IPS-15b (cell line): ENCODE measurements around the gene CTTN.

Source experiments
- H3K27me3 ChIP-seq: one replicate; pipeline ENCODE4 v1.6.1; 2013; ENCODE audit warnings: low read length; ENCODE audit not compliant: control insufficient read depth, insufficient read depth
- H3K36me3 ChIP-seq: one replicate; pipeline ENCODE4 v1.6.1; 2013; ENCODE audit warnings: low read length; ENCODE audit not compliant: control insufficient read depth, insufficient read depth
- H3K4me1 ChIP-seq: one replicate; pipeline ENCODE4 v1.6.1; 2013; ENCODE audit warnings: mild to moderate bottlenecking, low read length; ENCODE audit not compliant: control insufficient read depth, insufficient read depth
- H3K4me3 ChIP-seq: one replicate; pipeline ENCODE4 v1.5.1; 2013; ENCODE audit warnings: low read depth, low read length
- H3K9ac ChIP-seq: one replicate; pipeline ENCODE4 v1.6.1; 2013; ENCODE audit warnings: low read depth, mild to moderate bottlenecking, low read length
- H3K9me3 ChIP-seq: one replicate; pipeline ENCODE4 v1.6.1; 2013; ENCODE audit warnings: mild to moderate bottlenecking, low read length; ENCODE audit not compliant: control insufficient read depth, insufficient read depth

The CTTN gene

GRCh38 chr11:70474710-70475109 lies 76.4 kb downstream of the CTTN start:
- no peak overlapping the region for H3K9ac ChIP-seq
- H3K4me1 ChIP-seq: no peaks in the 10 kb centered on the region
- H3K9me3 ChIP-seq: no peaks in the 10 kb centered on the region
- H3K27me3 ChIP-seq: no peaks in the 10 kb centered on the region
- no peak overlapping the region for H3K4me3 ChIP-seq
- no peaks in the 10 kb centered on the region for H3K36me3 ChIP-seq

GRCh38 chr11:70476669-70477068 lies 78.3 kb downstream of the CTTN start:
- Histone ChIP-seq H3K9me3 (no peaks in the 10 kb centered on the region), H3K27me3 (no peaks in the 10 kb centered on the region), H3K9ac (no peak overlapping the region), H3K4me1 (no peaks in the 10 kb centered on the region), H3K36me3 (peaks cover 2% of the 10 kb centered on the region), H3K4me3 (no peak overlapping the region)

- Histone ChIP-seq H3K4me3 (no peak overlapping the region), H3K9ac (no peak overlapping the region), H3K9me3 (no peaks in the 10 kb centered on the region), H3K36me3 (peaks cover 2% of the 10 kb centered on the region), H3K27me3 (no peaks in the 10 kb centered on the region), H3K4me1 (no peaks in the 10 kb centered on the region)
These were observed 78.8 kb downstream of the CTTN start for GRCh38 chr11:70477176-70477575.

GRCh38 chr11:70477609-70478008 lies 79.3 kb downstream of the CTTN start:
- Histone ChIP-seq H3K36me3 (peaks cover 2% of the 10 kb centered on the region), H3K9ac (no peak overlapping the region), H3K4me1 (no peaks in the 10 kb centered on the region), H3K27me3 (no peaks in the 10 kb centered on the region), H3K4me3 (no peak overlapping the region), H3K9me3 (no peaks in the 10 kb centered on the region)

- H3K9me3 ChIP-seq: no peaks in the 10 kb centered on the region
- H3K9ac ChIP-seq: no peak overlapping the region
- H3K27me3 ChIP-seq: no peaks in the 10 kb centered on the region
- H3K4me3 ChIP-seq: no peak overlapping the region
- no peaks in the 10 kb centered on the region for H3K4me1 ChIP-seq
- peaks cover 2% of the 10 kb centered on the region for H3K36me3 ChIP-seq
These were observed 80.0 kb downstream of the CTTN start for GRCh38 chr11:70478166-70478890.

- H3K9me3 ChIP-seq: no peaks in the 10 kb centered on the region
- no peak overlapping the region for H3K9ac ChIP-seq
- no peak overlapping the region for H3K4me3 ChIP-seq
- no peaks in the 10 kb centered on the region for H3K4me1 ChIP-seq
- H3K36me3 ChIP-seq: peaks cover 3% of the 10 kb centered on the region
- H3K27me3 ChIP-seq: no peaks in the 10 kb centered on the region
These were observed 82.4 kb downstream of the CTTN start for GRCh38 chr11:70480711-70481110.

- Histone ChIP-seq H3K27me3 (no peaks in the 10 kb centered on the region), H3K4me3 (no peak overlapping the region), H3K4me1 (no peaks in the 10 kb centered on the region), H3K36me3 (peaks cover 14% of the 10 kb centered on the region), H3K9ac (no peak overlapping the region), H3K9me3 (no peaks in the 10 kb centered on the region)
These were observed 83.5 kb downstream of the CTTN start for GRCh38 chr11:70481625-70482528.

- H3K9me3 ChIP-seq: no peaks in the 10 kb centered on the region
- H3K9ac ChIP-seq: no peak overlapping the region
- no peaks in the 10 kb centered on the region for H3K4me1 ChIP-seq
- no peaks in the 10 kb centered on the region for H3K27me3 ChIP-seq
- H3K36me3 ChIP-seq: peaks cover 17% of the 10 kb centered on the region
- H3K4me3 ChIP-seq: no peak overlapping the region
These were observed 84.2 kb downstream of the CTTN start for GRCh38 chr11:70482529-70482917.

GRCh38 chr11:70483077-70483861 lies 84.9 kb downstream of the CTTN start:
- no peak overlapping the region for H3K4me3 ChIP-seq

GRCh38 chr11:70483917-70484316 lies 85.6 kb downstream of the CTTN start:
- peaks cover 26% of the 10 kb centered on the region for H3K36me3 ChIP-seq
- no peak overlapping the region for H3K4me3 ChIP-seq
- H3K9me3 ChIP-seq: no peaks in the 10 kb centered on the region
- no peak overlapping the region for H3K9ac ChIP-seq
- no peaks in the 10 kb centered on the region for H3K27me3 ChIP-seq
- H3K4me1 ChIP-seq: no peaks in the 10 kb centered on the region

More at GRCh38 chr11:70483077-70483861, 84.9 kb downstream of the CTTN start:
- Histone ChIP-seq H3K27me3 (no peaks in the 10 kb centered on the region), H3K4me1 (no peaks in the 10 kb centered on the region), H3K9me3 (no peaks in the 10 kb centered on the region), H3K36me3 (peaks cover 21% of the 10 kb centered on the region), H3K9ac (no peak overlapping the region)

GRCh38 chr11:70485326-70486025 lies 87.1 kb downstream of the CTTN start:
- Histone ChIP-seq H3K4me1 (no peaks in the 10 kb centered on the region), H3K36me3 (peaks cover 26% of the 10 kb centered on the region), H3K27me3 (no peaks in the 10 kb centered on the region), H3K9ac (no peak overlapping the region), H3K9me3 (no peaks in the 10 kb centered on the region), H3K4me3 (no peak overlapping the region)
